Ectodermal cell (in vitro differentiated cells): Measurements from ENCODE around the gene KLHDC8A.

Experiments used
- H3K27ac ChIP-seq: 2 replicates; pipeline ENCODE4 v1.7.0; 2013; ENCODE audit warnings: mild to moderate bottlenecking, low read depth, low read length; ENCODE audit not compliant: insufficient read depth, poor library complexity, severe bottlenecking
- H3K27me3 ChIP-seq: 2 replicates; pipeline ENCODE4 v1.7.0; 2013; ENCODE audit warnings: mild to moderate bottlenecking, low read length; ENCODE audit not compliant: insufficient read depth, control insufficient read depth, poor library complexity, severe bottlenecking
- H3K36me3 ChIP-seq: one replicate; pipeline ENCODE4 v1.7.0; 2013; ENCODE audit warnings: low read length; ENCODE audit not compliant: control insufficient read depth, insufficient read depth
- H3K4me1 ChIP-seq: one replicate; pipeline ENCODE4 v1.7.0; 2013; ENCODE audit warnings: low read length; ENCODE audit not compliant: control insufficient read depth, insufficient read depth
- H3K4me3 ChIP-seq: 2 replicates; pipeline ENCODE4 v1.7.0; 2013; ENCODE audit warnings: low read depth, low read length, control low read depth; ENCODE audit not compliant: insufficient read depth
- H3K9me3 ChIP-seq: 2 replicates; pipeline ENCODE4 v1.7.0; 2013; ENCODE audit warnings: mild to moderate bottlenecking, low read length, moderate library complexity; ENCODE audit not compliant: control insufficient read depth
- WGBS, 2 experiments: methylation state at CpG; one replicate each; pipeline ENCODE4 v1.1.7; 2013; ENCODE audit warnings: missing lambda C conversion rate in 2 of 2; 5-methylcytosine and 5-hydroxymethylcytosine counted together

KLHDC8A gene

GRCh38 chr1:205332015-205332791, 24.5 kb downstream of the KLHDC8A start:
- H3K4me3 ChIP-seq = no peak overlapping the region
- no peaks in the 10 kb centered on the region for H3K27me3 ChIP-seq
- no peaks in the 10 kb centered on the region for H3K36me3 ChIP-seq
- WGBS, 2 experiments = 94 to 96% methylated on average over 11 of the region's 11 CpGs
- no peak overlapping the region for H3K27ac ChIP-seq
- H3K9me3 ChIP-seq = no peaks in the 10 kb centered on the region
- H3K4me1 ChIP-seq = peaks cover 20% of the 10 kb centered on the region

DNA sequence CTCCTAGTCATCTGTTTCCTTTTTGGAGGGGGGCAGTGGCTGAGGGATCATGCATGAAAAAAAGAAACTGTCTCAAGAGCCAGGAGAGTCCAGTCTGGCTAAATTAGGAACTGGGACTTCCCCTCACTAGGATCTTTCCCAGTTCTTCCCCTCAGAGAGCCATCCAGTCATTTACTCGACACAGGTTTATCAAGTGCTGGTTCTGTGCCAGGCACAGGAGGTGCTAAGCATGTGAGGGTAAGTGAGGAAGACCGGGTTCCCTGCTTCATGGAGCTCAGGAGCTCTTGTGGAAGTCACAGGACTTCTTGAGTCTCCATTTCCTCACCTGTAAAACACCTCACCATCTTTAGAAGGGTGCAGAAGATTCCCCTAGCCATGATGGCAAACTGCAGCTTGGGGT, 26.6 kb downstream of the KLHDC8A start:
- Histone ChIP-seq H3K27ac (no peak overlapping the region), H3K4me3 (no peak overlapping the region), H3K27me3 (no peaks in the 10 kb centered on the region), H3K36me3 (no peaks in the 10 kb centered on the region), H3K4me1 (peaks cover 23% of the 10 kb centered on the region), H3K9me3 (no peaks in the 10 kb centered on the region)
- WGBS, 2 experiments = 87 to 93% methylated on average over 2 of the region's 2 CpGs

- 94% methylated on average over 5 of the region's 5 CpGs for WGBS, 2 experiments
- Histone ChIP-seq H3K4me1 (peaks cover 27% of the 10 kb centered on the region), H3K9me3 (no peaks in the 10 kb centered on the region), H3K27me3 (no peaks in the 10 kb centered on the region), H3K36me3 (no peaks in the 10 kb centered on the region), H3K4me3 (no peak overlapping the region), H3K27ac (no peak overlapping the region)
These were observed 27.0 kb downstream of the KLHDC8A start for GRCh38 chr1:205329719-205330118.

- 70 to 79% methylated on average over 4 of the region's 4 CpGs for WGBS, 2 experiments
- peaks cover 31% of the 10 kb centered on the region for H3K4me1 ChIP-seq
- no peaks in the 10 kb centered on the region for H3K9me3 ChIP-seq
- H3K4me3 ChIP-seq = no peak overlapping the region
- no peaks in the 10 kb centered on the region for H3K27me3 ChIP-seq
- no peaks in the 10 kb centered on the region for H3K36me3 ChIP-seq
- no peak overlapping the region for H3K27ac ChIP-seq
These were observed 28.2 kb downstream of the KLHDC8A start for GRCh38 chr1:205328476-205328875.

GRCh38 chr1:205326812-205327466, 29.8 kb downstream of the KLHDC8A start:
- no peak overlapping the region for H3K27ac ChIP-seq
- no peaks in the 10 kb centered on the region for H3K9me3 ChIP-seq
- H3K36me3 ChIP-seq = no peaks in the 10 kb centered on the region
- no peaks in the 10 kb centered on the region for H3K27me3 ChIP-seq
- no peak overlapping the region for H3K4me3 ChIP-seq
- H3K4me1 ChIP-seq = peaks cover 29% of the 10 kb centered on the region
- 95% methylated on average over 11 of the region's 11 CpGs for WGBS, 2 experiments

- Histone ChIP-seq H3K27me3 (no peaks in the 10 kb centered on the region), H3K4me1 (peaks cover 22% of the 10 kb centered on the region), H3K27ac (peak overlapping the region; percentile 51), H3K4me3 (no peak overlapping the region), H3K9me3 (no peaks in the 10 kb centered on the region), H3K36me3 (no peaks in the 10 kb centered on the region)
- 50 to 57% methylated on average over 5 to 6 of the region's 6 CpGs for WGBS, 2 experiments
These were observed 31.3 kb downstream of the KLHDC8A start for GRCh38 chr1:205325334-205325884.

DNA sequence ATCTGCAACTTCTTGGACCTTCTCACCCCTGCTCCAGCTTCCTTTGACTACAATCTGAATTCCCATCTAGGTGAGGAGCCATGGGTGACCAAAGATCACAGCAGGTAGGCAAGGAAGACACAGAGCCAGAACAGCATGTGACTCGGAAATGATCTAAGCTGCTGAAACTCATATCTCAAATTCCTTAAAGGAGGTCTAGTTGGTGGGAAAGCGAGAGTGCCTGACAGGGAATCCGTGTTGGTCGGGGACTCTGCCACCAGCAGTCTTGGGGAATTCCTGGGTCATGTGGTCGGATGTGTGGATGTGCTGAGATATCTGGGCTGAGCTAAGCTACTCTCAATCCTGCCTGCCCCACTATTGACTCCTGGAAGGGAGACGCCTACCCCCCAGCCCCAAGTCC, 31.9 kb downstream of the KLHDC8A start:
- H3K36me3 ChIP-seq = no peaks in the 10 kb centered on the region
- WGBS, 2 experiments = 59 to 69% methylated on average over 5 to 6 of the region's 6 CpGs
- no peaks in the 10 kb centered on the region for H3K27me3 ChIP-seq
- H3K9me3 ChIP-seq = no peaks in the 10 kb centered on the region
- H3K27ac ChIP-seq = peak overlapping the region; percentile 51
- no peak overlapping the region for H3K4me3 ChIP-seq
- H3K4me1 ChIP-seq = peaks cover 22% of the 10 kb centered on the region

- peaks cover 16% of the 10 kb centered on the region for H3K4me1 ChIP-seq
- H3K4me3 ChIP-seq = no peak overlapping the region
- H3K27me3 ChIP-seq = no peaks in the 10 kb centered on the region
- H3K27ac ChIP-seq = no peak overlapping the region
- no peaks in the 10 kb centered on the region for H3K36me3 ChIP-seq
- WGBS, 2 experiments = 95 to 97% methylated on average over 6 of the region's 6 CpGs
- no peaks in the 10 kb centered on the region for H3K9me3 ChIP-seq
These were observed 32.9 kb downstream of the KLHDC8A start for GRCh38 chr1:205323794-205324193.

DNA sequence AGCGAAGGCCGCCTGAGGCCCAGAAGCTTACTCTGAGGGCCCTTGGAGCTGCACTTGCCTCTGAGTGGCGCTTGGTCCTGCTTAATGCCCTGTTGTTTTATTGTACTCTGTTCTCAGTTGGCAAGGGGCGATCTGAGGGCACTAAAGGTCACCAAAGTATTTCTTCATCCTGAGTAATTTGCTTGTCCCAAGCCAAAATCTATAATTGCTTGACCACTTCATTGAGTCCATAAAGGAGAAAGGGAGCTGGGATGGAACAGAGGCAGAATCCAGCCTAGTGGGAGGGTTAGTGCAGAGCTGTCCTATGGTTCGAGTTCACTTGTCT, 34.8 kb downstream of the KLHDC8A start:
- no peaks in the 10 kb centered on the region for H3K9me3 ChIP-seq
- WGBS, 2 experiments = 34 to 35% methylated on average over 5 of the region's 5 CpGs
- no peaks in the 10 kb centered on the region for H3K27me3 ChIP-seq
- no peaks in the 10 kb centered on the region for H3K36me3 ChIP-seq
- peaks cover 30% of the 10 kb centered on the region for H3K4me1 ChIP-seq
- no peak overlapping the region for H3K27ac ChIP-seq
- no peak overlapping the region for H3K4me3 ChIP-seq

DNA sequence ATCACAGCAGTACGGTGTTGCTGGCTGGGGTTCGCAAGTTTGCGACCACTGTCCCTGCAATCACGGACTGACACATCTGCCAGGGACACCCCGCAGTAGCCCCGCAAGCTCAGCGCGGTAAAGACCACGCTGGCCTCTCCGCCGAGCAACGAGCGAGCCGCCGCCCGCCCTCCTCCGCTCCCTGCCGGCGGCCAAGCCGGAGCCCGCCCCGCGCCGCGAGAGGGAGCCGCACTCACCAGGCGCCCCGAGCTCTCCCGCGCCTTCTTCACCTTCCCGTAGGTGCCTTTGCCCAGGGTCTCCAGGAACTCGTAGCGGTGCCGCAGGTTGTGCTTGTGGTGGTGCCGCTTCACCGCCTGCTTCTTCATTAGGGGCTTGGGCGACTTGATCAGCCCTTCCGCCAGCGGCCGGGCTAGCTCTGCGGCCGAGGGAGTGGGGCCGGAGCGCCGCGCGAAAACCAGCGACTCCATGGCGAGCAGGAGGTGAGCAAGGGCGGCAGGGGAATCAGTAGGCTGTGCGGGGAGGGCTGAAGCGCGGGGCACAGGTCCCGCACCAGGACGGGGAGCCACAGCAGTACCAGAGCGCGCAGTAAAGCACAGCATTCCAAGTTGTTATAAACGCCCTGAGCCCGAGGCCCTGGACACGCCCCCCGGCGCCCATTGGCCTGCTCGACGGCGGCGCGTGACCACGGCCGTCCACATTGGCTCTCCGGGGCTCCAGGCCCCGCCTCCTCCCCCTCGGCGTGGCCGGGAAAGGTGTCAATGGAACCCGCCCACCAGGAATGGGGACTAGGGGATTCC, 35.4 kb downstream of the KLHDC8A start, which contains the start of gene NUAK2:
TSS of gene NUAK2 (minus strand) at position 584 of the 797 bp plus-strand sequence. CDS start at position 467, 117 bp downstream.
- Histone ChIP-seq H3K9me3 (no peaks in the 10 kb centered on the region), H3K4me1 (peaks cover 36% of the 10 kb centered on the region), H3K4me3 (peak within 1 kb of the TSS; percentile 91), H3K36me3 (no peaks in the 10 kb centered on the region), H3K27ac (peak within 1 kb of the TSS; percentile 64), H3K27me3 (no peaks in the 10 kb centered on the region)
- 0% methylated on average over 75 of the region's 75 CpGs for WGBS, 2 experiments
